Measurements from ENCODE around the gene WDR73. TPM values are rescaled to one million over a fixed set of nuclear protein-coding genes. Genes with fewer than 3 reads are reported as not detected.
"Not testable (repeated sequence)": the region's sequence is repeated elsewhere in the genome, so short reads cannot be mapped to it uniquely, and the experiment has no call there.

Gene WDR73
- polyA plus RNA-seq (ENCODE audit: insufficient read length in 3 of 3), result 10 to 100 TPM; 35.4 to 40.1 (median 37.4) TPM

- peak; percentile 90 to 96 (median 92) for DNase-seq (ENCODE audit: low read depth in 3 of 3, low spot score in 2 of 3)
These were observed at the start of gene WDR73 for GRCh38 chr15:84653910-84654688. Gene WDR73, minus strand, starts transcription at chr15:84654283. Its CDS starts 9 bp downstream, at chr15:84654274.

DNA sequence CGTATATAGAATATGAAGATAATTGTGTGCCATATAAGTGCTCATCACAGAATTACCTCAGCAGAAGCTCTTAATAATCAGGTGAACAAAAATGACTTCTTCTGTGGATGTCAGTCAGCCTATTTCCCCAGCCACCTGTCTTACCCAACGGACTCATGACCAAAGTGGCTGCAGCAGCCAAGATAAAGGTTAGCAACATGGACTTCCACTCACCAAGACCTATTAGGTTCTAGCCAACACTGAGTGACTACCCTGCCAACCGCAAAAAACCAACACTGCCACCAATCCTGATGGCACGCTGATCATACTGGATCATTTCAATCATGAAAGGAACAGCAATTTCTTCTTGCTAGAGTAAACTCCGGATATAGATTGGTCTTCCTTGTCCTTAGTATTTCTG lies 49.7 kb upstream of the WDR73 start:
- DNase-seq (ENCODE audit: low read depth in 3 of 3, low spot score in 2 of 3), result no peak

- peak in 2 of 3 donors; percentile 23 to 36 for DNase-seq (ENCODE audit: low read depth in 3 of 3, low spot score in 2 of 3)
These were observed 48.9 kb upstream of the WDR73 start for GRCh38 chr15:84702961-84703482.

- DNase-seq (ENCODE audit: low read depth in 3 of 3, low spot score in 2 of 3), result no peak
These were observed 45.6 kb upstream of the WDR73 start for GRCh38 chr15:84699538-84700191.

- DNase-seq (ENCODE audit: low read depth in 3 of 3, low spot score in 2 of 3), result no peak
These were observed 43.3 kb upstream of the WDR73 start for GRCh38 chr15:84697236-84697990.

DNA sequence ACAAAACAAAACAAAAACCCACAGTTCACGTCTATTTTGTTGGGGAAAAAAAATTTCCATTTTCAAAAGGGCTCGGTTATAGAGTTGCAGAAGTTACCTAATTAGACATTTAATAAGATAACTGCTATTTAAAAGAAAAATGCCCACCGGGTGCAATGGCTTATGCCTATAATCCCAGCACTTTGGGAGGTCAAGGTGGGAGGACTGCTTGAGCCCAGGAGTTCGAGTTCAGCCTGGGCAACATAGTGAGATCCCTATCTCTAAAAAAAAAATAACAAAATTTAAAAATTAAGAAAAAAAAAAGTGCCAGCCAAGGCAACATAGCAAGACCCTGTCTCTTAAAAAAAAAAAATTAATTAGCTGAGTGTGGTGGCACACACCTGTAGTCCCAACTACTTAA lies 42.7 kb upstream of the WDR73 start:
- DNase-seq (ENCODE audit: low read depth in 3 of 3, low spot score in 2 of 3), result no peak

DNA sequence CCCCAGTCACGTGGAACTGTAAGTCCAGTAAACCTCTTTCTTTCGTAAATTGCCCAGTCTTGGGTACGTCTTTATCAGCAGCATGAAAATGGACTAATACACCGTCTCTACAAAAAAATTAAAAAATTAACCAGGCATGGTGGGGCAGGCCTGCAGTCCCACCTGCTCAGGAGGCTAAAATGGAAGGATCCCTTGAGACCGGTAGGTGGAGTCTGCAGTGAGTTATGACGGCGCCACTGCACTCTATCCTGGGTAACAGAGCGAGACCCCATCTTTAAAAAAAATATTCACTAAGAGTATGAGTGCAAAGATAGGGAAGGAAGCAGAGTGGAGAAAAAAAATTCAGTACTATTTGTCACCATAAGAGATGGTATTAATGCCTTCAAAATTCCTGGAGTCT lies 36.3 kb upstream of the WDR73 start:
- no peak for DNase-seq (ENCODE audit: low read depth in 3 of 3, low spot score in 2 of 3)

DNA sequence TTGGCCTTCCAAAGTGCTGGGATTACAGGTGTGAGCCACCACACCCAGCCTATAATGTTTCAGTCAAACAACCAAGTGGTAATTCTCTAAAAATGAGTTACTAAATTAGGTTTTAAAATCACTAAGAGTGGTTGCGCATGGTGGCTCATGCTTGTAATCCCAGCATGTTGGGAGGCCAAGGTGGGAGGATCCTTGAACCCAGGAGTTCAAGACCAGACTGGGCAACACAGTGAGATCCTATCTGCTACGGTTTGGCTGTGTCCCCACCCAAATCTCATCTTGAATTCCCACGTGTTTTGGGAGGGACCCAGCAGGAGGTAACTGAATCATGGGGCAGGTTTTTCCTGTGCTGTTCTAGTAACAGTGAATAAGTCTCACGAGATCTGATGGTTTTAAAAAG lies 35.8 kb upstream of the WDR73 start:
- no peak for DNase-seq (ENCODE audit: low read depth in 3 of 3, low spot score in 2 of 3)

DNA sequence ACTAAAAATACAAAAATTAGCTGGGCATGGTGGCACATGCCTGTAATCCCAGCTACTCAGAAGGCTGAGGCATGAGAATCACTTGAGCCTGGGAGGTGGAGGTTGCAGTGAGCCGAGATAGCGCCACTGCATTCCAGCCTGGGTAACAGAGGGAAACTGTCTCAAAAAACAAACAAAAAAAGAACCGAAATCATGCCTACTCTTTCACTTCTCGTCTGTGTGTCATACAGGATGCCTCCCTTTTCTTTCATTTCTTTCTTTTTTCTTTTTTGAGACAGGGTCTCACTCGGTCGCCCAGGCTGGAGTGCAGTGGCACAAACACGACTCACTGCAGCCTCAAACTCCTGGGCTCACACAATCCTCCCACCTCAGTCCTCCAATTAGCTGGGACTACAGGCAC lies 32.4 kb upstream of the WDR73 start:
- not testable (repeated sequence) for DNase-seq (ENCODE audit: low read depth in 3 of 3, low spot score in 2 of 3)

DNA sequence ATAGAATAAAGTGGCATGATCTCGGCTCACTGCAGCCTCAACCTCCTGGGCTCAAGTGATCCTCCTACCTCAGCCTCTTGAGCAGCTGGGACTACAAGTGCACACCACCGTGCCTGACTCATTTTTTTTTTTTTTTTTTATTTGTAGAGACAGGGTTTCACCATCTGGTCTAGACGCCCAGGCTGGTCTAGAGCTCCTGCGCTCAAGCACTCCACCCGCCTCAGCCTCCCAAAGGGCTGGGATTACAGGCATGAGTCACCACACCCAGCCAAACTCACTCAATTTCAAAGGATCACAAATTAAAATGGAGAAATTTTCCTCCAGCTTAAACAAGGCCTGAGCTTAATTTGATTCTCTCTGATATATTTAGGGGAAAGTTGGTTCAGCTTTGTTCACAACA lies 31.2 kb upstream of the WDR73 start:
- DNase-seq (ENCODE audit: low read depth in 3 of 3, low spot score in 2 of 3), result no peak

DNA sequence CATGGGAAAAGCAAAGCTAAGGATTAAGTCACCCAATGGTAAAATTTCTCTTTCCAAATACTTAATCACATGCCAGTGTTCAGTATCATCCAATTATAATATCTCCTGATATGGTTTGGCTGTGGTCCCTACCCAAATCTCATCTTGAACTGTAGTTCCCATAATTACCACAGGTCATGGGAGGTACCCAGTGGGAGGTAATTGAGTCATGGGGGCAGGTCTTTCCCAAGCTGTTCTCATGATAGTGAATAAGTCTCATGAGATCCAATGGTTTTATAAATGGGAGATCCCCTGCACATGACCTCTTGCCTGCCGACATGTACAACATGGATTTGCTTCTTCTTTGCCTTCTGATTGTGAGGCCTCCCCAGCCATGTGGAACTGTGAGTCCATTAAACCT lies 30.0 kb upstream of the WDR73 start:
- DNase-seq (ENCODE audit: low read depth in 3 of 3, low spot score in 2 of 3), result no peak

DNA sequence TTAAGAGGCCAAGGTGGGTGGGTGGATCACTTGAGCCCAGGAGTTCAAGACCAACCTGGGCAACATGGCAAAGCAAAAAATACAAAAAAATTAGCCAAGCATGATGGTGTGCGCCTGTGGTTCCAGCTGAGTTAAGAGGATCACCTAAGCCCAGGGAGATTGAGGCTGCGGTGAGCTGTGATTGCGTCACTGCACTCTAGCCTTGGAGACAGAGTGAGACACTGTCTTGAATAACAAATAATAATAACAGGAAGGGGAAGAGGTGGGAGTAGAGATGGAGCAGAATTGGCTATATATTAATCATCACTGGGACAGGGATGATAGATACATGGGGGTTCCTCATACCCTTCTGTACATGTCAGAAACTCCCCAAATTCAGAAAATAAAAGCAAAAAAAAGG lies 27.7 kb upstream of the WDR73 start:
- no peak for DNase-seq (ENCODE audit: low read depth in 3 of 3, low spot score in 2 of 3)

DNA sequence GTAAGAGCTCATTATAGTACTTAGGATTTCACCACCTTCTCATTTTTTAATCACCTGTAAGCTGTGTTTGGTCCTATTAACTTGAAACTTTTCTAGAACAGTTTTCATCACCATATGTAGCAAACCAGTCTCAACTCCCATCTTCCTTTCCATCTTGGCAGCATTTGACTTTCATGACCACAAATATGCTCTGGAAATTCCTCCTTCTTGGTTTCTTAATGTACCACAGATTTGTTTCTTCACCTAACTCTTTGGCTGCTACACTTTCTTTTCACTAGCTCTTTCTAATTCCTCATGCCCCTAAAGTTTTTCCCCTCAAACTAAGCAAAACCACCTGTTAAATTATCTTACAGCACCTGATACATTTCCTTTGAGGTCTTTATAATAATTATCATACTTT lies 17.1 kb upstream of the WDR73 start:
- no peak for DNase-seq (ENCODE audit: low read depth in 3 of 3, low spot score in 2 of 3)

GRCh38 chr15:84669726-84670125 lies 15.6 kb upstream of the WDR73 start:
- no peak for DNase-seq (ENCODE audit: low read depth in 3 of 3, low spot score in 2 of 3)

- DNase-seq (ENCODE audit: low read depth in 3 of 3, low spot score in 2 of 3), result no peak
These were observed 14.3 kb upstream of the WDR73 start for GRCh38 chr15:84668221-84668982.

DNA sequence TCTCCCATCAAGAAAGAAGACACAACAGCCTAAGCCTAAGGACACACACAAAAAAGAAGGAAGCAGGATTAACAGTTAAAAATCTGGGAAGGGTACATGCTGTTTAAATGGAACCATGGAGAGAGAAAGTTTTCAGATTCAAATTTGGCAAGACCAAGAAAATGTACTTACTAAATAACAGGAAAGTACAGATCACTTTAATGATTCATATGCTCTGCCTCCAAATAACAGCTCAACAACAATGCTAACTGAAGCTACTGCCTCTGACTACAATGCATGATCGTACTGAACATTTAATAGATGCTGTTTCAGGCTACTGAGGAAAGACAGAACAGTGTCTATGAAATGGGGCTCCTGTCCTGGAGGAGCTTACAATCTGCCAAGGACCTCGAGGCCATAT lies 12.3 kb upstream of the WDR73 start:
- no peak for DNase-seq (ENCODE audit: low read depth in 3 of 3, low spot score in 2 of 3)

GRCh38 chr15:84661001-84661400 lies 6.9 kb upstream of the WDR73 start:
- no peak for DNase-seq (ENCODE audit: low read depth in 3 of 3, low spot score in 2 of 3)

DNA sequence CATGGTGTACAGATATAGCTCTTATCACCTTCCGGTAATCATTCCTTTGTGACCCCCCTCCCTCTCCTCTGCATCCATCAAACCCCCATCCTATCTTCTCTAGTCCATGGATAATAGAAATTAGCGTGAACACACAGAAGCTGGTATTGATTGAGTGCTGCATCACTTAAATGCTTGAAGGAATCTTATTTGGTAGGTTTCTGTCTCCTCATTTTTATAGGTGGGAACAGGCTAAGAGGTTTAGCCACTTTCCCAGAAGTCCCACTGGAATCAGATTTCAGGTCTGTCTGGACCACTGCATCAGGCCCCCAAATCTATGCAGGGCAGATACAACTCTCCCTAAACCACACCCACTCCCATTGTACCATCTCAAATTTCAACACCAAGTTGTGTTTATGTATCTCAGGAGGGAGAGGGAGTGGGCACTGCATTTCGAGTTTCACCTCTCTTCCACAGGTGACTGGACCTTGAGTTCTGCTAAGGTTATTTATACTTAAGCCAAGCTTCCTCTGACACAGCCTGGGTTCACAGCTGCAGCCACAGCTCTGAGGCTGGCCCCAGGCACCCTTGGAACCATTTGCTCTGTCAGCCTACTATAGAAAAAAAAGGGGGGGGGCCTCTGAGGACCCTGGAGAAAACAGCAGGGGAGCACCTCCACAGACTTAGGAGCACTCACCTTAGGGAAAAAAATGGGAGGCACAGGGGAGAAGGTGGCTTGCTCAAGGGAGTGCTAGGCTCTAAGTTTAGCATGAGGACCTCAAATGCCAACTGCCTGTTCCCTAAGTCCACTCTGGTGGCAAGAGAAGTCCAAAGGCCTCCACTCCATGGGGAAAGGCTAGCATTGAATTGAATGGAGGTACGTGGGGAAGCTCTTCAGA lies 6.1 kb upstream of the WDR73 start:
- no peak for DNase-seq (ENCODE audit: low read depth in 3 of 3, low spot score in 2 of 3)

GRCh38 chr15:84658788-84659411 lies 4.8 kb upstream of the WDR73 start:
- DNase-seq (ENCODE audit: low read depth in 3 of 3, low spot score in 2 of 3), result no peak

Data from right renal cortex interstitium (tissue), 3 donors.